T-helper 1 cell treated with Interleukin-12 subunit alpha and Interleukin-12 subunit beta and Interleukin-4 antibody, amounts not matched to agents 30 μg/mL and 1 μg/mL, for 36 hours (primary cell): Measurements from ENCODE around the gene OR5B3.

Experiments used
- H3K27ac Mint-ChIP-seq: one replicate; pipeline ENCODE4 v1.8.0; 2021; ENCODE audit warnings: mild to moderate bottlenecking, mixed read lengths
- H3K27me3 Mint-ChIP-seq: one replicate; pipeline ENCODE4 v1.8.0; 2021; ENCODE audit warnings: low read depth, mixed read lengths
- H3K36me3 Mint-ChIP-seq: one replicate; pipeline ENCODE4 v1.8.0; 2021; ENCODE audit warnings: low read depth, mixed read lengths
- H3K4me1 Mint-ChIP-seq: one replicate; pipeline ENCODE4 v1.8.0; 2021; ENCODE audit warnings: low read depth, mixed read lengths
- H3K4me3 Mint-ChIP-seq: one replicate; pipeline ENCODE4 v1.8.0; 2021; ENCODE audit warnings: mild to moderate bottlenecking, moderate library complexity, mixed read lengths
- H3K9me3 Mint-ChIP-seq: one replicate; pipeline ENCODE4 v1.8.0; 2021; ENCODE audit warnings: mixed read lengths

Gene OR5B3

GRCh38 chr11:58390551-58391063 lies 16.1 kb downstream of the OR5B3 start:
- H3K4me3 Mint-ChIP-seq: no peak overlapping the region
- H3K4me1 Mint-ChIP-seq: no peaks in the 10 kb centered on the region
- peaks cover 9% of the 10 kb centered on the region for H3K9me3 Mint-ChIP-seq
- H3K27ac Mint-ChIP-seq: no peak overlapping the region
- H3K27me3 Mint-ChIP-seq: no peaks in the 10 kb centered on the region
- H3K36me3 Mint-ChIP-seq: no peaks in the 10 kb centered on the region

GRCh38 chr11:58358969-58359368 lies 47.7 kb downstream of the OR5B3 start, which contains the start of gene OR5B17:
Gene OR5B17, minus strand, starts transcription at chr11:58359069. Its CDS starts 0 bp downstream, at chr11:58359069.
- Mint-ChIP-seq H3K4me1 (no peaks in the 10 kb centered on the region), H3K4me3 (no peak within 1 kb of the TSS), H3K36me3 (no peaks in the 10 kb centered on the region), H3K27me3 (no peaks in the 10 kb centered on the region), H3K9me3 (no peaks in the 10 kb centered on the region), H3K27ac (no peak within 1 kb of the TSS)

- Mint-ChIP-seq H3K9me3 (no peaks in the 10 kb centered on the region), H3K36me3 (no peaks in the 10 kb centered on the region), H3K4me3 (no peak overlapping the region), H3K27ac (no peak overlapping the region), H3K4me1 (no peaks in the 10 kb centered on the region), H3K27me3 (no peaks in the 10 kb centered on the region)
These were observed 51.9 kb downstream of the OR5B3 start for GRCh38 chr11:58354727-58355126.
